PFSK-1 (cell line): ENCODE results near the gene TRAPPC5.
A peak's percentile ranks its signal among the peaks of the same experiment; 100 is the strongest.

Experiments used
- FOXP2 ChIP-seq: optimal IDR thresholded peaks from 2 replicates; pipeline ENCODE3; 2011; ENCODE audit warnings: borderline replicate concordance, control low read depth, inconsistent platforms; ENCODE audit not compliant: insufficient read depth; ENCODE audit errors: extremely low read length, extremely low read depth
- POLR2AphosphoS5 ChIP-seq: IDR thresholded peaks from 2 replicates; pipeline ENCODE4 v1.6.1; 2012; ENCODE audit warnings: low read depth, mild to moderate bottlenecking, control low read depth, low read length, moderate library complexity
- SIN3A ChIP-seq: IDR thresholded peaks from 2 replicates; pipeline ENCODE4 v1.6.1; 2012; ENCODE audit warnings: mild to moderate bottlenecking, low read length, moderate library complexity, borderline replicate concordance; ENCODE audit not compliant: insufficient read depth
- TAF1 ChIP-seq: IDR thresholded peaks from 2 replicates; pipeline ENCODE4 v1.6.1; 2012; ENCODE audit warnings: low read length, control low read depth, borderline replicate concordance; ENCODE audit not compliant: insufficient read depth
- TF ChIP-seq, protein P1 (sequence below), 2 experiments: IDR thresholded peaks; 2 replicates each; pipeline versions ENCODE4 v1.6.1 to v1.8.0; 2011 to 2012; ENCODE audit warnings: low read depth in 2 of 2, low read length in 2 of 2, control low read depth in 1 of 2, inconsistent platforms in 1 of 2, mild to moderate bottlenecking in 1 of 2, moderate library complexity in 1 of 2; ENCODE audit not compliant: insufficient read depth in 1 of 2

TRAPPC5 gene

DNA sequence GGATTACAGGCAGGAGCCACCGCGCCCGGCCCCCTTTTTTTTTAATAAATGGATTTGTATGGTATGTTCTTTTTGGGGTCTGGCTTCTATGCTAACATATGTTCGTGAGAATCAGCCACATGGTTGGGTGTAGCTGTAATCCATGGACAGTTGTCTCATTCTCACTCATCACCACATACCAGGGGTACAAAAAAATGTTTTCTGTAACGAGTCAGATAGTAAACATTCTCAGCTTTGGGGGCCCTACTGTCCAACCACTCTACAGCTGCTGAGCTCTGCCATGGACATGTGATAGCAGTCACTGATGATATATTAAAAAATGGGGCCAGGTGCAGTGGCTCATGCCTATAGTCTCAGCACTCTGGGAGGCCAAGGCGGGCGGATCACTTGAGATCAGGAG, 16.9 kb upstream of the TRAPPC5 start:
- no peak for TF ChIP-seq FOXP2
- no peak for TF ChIP-seq POLR2AphosphoS5
- no peak for TF ChIP-seq TAF1
- TF ChIP-seq, protein P1, sequence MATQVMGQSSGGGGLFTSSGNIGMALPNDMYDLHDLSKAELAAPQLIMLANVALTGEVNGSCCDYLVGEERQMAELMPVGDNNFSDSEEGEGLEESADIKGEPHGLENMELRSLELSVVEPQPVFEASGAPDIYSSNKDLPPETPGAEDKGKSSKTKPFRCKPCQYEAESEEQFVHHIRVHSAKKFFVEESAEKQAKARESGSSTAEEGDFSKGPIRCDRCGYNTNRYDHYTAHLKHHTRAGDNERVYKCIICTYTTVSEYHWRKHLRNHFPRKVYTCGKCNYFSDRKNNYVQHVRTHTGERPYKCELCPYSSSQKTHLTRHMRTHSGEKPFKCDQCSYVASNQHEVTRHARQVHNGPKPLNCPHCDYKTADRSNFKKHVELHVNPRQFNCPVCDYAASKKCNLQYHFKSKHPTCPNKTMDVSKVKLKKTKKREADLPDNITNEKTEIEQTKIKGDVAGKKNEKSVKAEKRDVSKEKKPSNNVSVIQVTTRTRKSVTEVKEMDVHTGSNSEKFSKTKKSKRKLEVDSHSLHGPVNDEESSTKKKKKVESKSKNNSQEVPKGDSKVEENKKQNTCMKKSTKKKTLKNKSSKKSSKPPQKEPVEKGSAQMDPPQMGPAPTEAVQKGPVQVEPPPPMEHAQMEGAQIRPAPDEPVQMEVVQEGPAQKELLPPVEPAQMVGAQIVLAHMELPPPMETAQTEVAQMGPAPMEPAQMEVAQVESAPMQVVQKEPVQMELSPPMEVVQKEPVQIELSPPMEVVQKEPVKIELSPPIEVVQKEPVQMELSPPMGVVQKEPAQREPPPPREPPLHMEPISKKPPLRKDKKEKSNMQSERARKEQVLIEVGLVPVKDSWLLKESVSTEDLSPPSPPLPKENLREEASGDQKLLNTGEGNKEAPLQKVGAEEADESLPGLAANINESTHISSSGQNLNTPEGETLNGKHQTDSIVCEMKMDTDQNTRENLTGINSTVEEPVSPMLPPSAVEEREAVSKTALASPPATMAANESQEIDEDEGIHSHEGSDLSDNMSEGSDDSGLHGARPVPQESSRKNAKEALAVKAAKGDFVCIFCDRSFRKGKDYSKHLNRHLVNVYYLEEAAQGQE (IDR thresholded peaks at IDR 0.05; ENCODE audit: insufficient read depth in 1 of 2, low read depth in 2 of 2, low read length in 2 of 2), result no peak
- TF ChIP-seq SIN3A, result no peak

DNA sequence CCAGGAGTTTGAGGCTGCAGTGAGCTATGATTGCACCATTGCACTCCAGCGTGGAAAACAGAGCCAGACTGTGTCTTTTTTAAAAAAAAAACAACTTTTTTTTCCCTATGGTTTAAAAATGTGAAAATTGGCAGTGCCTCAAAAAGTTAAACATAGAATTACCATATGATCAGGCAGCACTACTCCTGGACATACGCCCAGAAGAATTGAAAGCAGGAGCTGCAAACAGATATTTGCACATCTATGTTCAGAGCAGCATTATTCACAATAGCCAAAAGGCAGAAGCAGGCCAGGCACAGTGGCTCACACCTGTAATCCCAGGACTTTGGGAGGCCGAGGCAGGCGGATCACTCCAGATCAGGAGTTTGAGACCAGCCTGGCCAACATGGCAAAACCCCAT, 15.6 kb upstream of the TRAPPC5 start:
- TF ChIP-seq, protein P1 (IDR thresholded peaks at IDR 0.05; ENCODE audit: insufficient read depth in 1 of 2, low read depth in 2 of 2, low read length in 2 of 2), result no peak
- TF ChIP-seq FOXP2, result no peak
- TF ChIP-seq SIN3A, result no peak
- no peak for TF ChIP-seq POLR2AphosphoS5
- no peak for TF ChIP-seq TAF1

DNA sequence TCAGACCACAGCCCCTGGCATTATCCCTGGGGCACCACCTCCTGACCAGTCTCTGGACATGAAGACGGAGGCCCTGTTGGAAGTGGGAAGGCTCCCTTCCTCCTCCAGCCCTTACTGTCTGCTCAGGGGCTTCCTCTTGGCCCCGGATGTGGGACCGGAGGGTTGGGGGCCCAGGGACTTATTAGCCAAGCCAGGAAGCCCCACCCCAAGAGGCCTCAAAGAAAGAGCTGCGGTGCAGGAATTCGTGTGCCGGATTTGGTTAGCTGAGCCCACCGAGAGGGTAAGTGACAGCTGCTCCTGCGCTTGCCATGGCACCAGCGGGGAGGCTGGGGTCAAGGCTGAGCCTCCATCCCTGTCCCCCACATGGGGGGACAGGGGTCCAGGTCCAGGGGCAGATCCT, 11.8 kb upstream of the TRAPPC5 start, which contains the start of gene RETN:
Gene RETN, plus strand, starts transcription at position 208 of the 400 bp plus-strand sequence. CDS start 278 bp downstream, outside the sequence.
- TF ChIP-seq POLR2AphosphoS5, result no peak
- TF ChIP-seq FOXP2, result no peak
- no peak for TF ChIP-seq TAF1
- no peak for TF ChIP-seq SIN3A
- TF ChIP-seq, protein P1 (IDR thresholded peaks at IDR 0.05; ENCODE audit: insufficient read depth in 1 of 2, low read depth in 2 of 2, low read length in 2 of 2), result no peak

DNA sequence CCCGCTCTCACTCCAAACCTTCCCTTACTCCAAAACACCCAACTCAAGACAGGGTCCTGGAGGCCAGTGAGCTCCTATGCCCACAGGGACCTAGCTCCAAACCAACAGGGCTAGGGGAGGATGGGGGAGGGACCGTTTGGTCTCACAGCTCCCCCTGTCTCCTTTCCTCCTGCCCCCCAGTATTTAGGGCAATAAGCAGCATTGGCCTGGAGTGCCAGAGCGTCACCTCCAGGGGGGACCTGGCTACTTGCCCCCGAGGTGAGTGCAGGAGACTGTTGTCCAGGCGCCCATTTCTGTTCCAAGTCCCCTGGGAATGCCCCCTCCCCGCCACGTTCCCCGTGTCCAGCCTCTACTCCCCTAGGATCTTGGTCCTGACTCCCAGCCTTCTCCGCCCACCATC, 11.0 kb upstream of the TRAPPC5 start:
- TF ChIP-seq SIN3A (no peak), POLR2AphosphoS5 (no peak), TAF1 (no peak), FOXP2 (no peak)
- TF ChIP-seq, protein P1 (IDR thresholded peaks at IDR 0.05; ENCODE audit: insufficient read depth in 1 of 2, low read depth in 2 of 2, low read length in 2 of 2), result no peak

GRCh38 chr19:7670150-7670783, 10.4 kb upstream of the TRAPPC5 start:
- TF ChIP-seq, protein P1 (IDR thresholded peaks at IDR 0.05; ENCODE audit: insufficient read depth in 1 of 2, low read depth in 2 of 2, low read length in 2 of 2), result no peak
- TF ChIP-seq POLR2AphosphoS5, result no peak
- peak; percentile 16 for TF ChIP-seq FOXP2
